PC-3 (cell line): ENCODE results near the gene IRX2.

Experiments used
- CTCF ChIP-seq: fragments of 300-600 bp; sonication (generic); conservative IDR thresholded peaks from 2 replicates; pipeline ENCODE4 v1.5.1; 2017; ENCODE audit warnings: antibody characterized with exemption, low read depth, mild to moderate bottlenecking, low read length
- EZH2 ChIP-seq: fragments of 300-600 bp; sonication (generic); IDR thresholded peaks from one replicate; pipeline ENCODE4 v1.6.1; 2017; ENCODE audit warnings: antibody characterized with exemption, mild to moderate bottlenecking, low read length; ENCODE audit not compliant: unreplicated experiment
- EZH2phosphoT487 ChIP-seq: fragments of 300-600 bp; sonication (generic); IDR thresholded peaks from 2 replicates; pipeline ENCODE4 v1.6.1; 2018; ENCODE audit warnings: mild to moderate bottlenecking, antibody characterized with exemption, low read length, borderline replicate concordance

DNA sequence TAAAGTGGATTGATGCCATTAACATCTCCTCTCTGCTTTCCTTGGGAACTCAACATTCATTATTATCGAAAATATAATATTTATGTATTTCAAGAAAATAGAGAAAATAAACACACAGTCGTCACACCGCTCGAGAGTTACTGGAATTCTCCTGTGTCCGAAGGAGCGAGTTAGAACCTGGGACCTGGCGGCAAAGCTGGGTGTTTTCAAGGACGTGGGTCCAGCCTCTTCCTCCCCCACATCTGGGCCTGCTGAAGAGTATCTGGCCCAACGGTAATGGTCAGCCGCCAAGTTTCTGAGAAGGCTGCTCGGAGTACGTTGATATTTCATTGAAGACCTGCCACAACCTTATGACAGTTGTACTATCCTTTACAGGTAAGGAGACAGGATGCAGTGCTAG, 47.9 kb downstream of the IRX2 start:
- no peak for TF ChIP-seq CTCF
- TF ChIP-seq EZH2: no peak
- TF ChIP-seq EZH2phosphoT487: no peak
